Activated CD8-positive, alpha-beta T cell treated with anti-CD3 and anti-CD28 coated beads for 36 hours (primary cell): ENCODE measurements around the gene AGA. TPM values are rescaled to one million over a fixed set of nuclear protein-coding genes. Genes with fewer than 3 reads are reported as not detected.

Source experiments
- ATAC-seq: fragments of 200-7000 bp; cut with Tn5 transposase; one replicate; pipeline ENCODE4 v1.10.0; 2021; ENCODE audit warnings: mild to moderate bottlenecking, moderate library complexity
- CTCF ChIA-PET: fragments of 350-600 bp; sonication (Branson Sonifier 250); formaldehyde crosslinking; loops from one replicate; lab custom pipeline; 2021; ENCODE audit warnings: antibody characterized with exemption; lab: Charles Lee
- POLR2A ChIA-PET: fragments of 350-600 bp; sonication (Branson Sonifier 250); formaldehyde crosslinking; loops from one replicate; lab custom pipeline; 2021; ENCODE audit warnings: antibody characterized with exemption; lab: Charles Lee
- DNase-seq: peaks from one replicate; pipeline ENCODE4 v3.0.0-alpha.2; 2020
- H3K27ac Mint-ChIP-seq: one replicate; pipeline ENCODE4 v1.8.0; 2021; ENCODE audit warnings: mild to moderate bottlenecking, mixed read lengths
- H3K27me3 Mint-ChIP-seq: one replicate; pipeline ENCODE4 v1.8.0; 2021; ENCODE audit warnings: mixed read lengths
- H3K36me3 Mint-ChIP-seq: one replicate; pipeline ENCODE4 v1.8.0; 2021; ENCODE audit warnings: low read depth, mixed read lengths
- H3K4me1 Mint-ChIP-seq: one replicate; pipeline ENCODE4 v1.8.0; 2021; ENCODE audit warnings: low read depth, mixed read lengths
- H3K4me3 Mint-ChIP-seq: one replicate; pipeline ENCODE4 v1.8.0; 2021; ENCODE audit warnings: mild to moderate bottlenecking, moderate library complexity, mixed read lengths
- H3K9me3 Mint-ChIP-seq: one replicate; pipeline ENCODE4 v1.8.0; 2021; ENCODE audit warnings: mixed read lengths
- intact Hi-C: fragments of 100-400 bp; cut with micrococcal nuclease; formaldehyde crosslinking; loops from one replicate; pipeline ENCODE4 v1.10.0; 2022
- total RNA-seq, 2 experiments: library from RNA; stranded (reverse); gene quantifications; one replicate each; pipeline ENCODE4 v1.2.3, GENCODE V29; 2021
- TF ChIP-seq, protein P1 (sequence below): fragments of 200-600 bp; IDR thresholded peaks from one replicate; pipeline ENCODE4 v1.8.0; 2022; ENCODE audit warnings: antibody characterized with exemption, mild to moderate bottlenecking

The AGA gene
- total RNA-seq, 2 experiments from 2014 or later: 19.7 to 21.8 TPM

DNA sequence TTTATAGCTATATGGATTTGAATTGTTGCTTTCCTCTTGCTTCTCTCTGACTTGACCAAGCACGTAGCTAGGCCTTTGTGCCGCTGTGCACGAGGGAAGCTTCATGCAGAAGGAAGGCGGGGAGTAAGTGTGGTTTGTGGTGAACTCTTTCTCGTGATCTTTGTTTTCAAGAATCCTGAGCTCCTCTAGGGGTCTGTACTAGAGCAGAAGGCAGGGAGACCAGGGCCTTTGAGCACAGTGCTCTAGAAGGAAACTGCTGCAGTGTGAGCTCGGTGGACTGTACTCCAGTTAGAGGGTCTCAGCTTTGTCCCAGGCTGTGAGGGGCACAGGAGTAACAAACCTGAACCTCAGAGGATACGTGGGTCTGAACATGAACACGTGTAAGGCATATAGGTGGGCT is 49.0 kb downstream of the AGA start:
- Mint-ChIP-seq H3K36me3 (no peaks in the 10 kb centered on the region), H3K27ac (peak overlapping the region; percentile 18), H3K9me3 (no peaks in the 10 kb centered on the region), H3K4me1 (peaks cover 28% of the 10 kb centered on the region), H3K4me3 (peak overlapping the region; percentile 7), H3K27me3 (no peaks in the 10 kb centered on the region)
- peak; percentile 76 for DNase-seq
- peak; percentile 88 for ATAC-seq
- CTCF ChIA-PET: interaction anchor here (0.8 to 1.8 kb wide), 7 partner anchors 8 to 143 kb away, joined by 3 to 7 read pairs (median 4); partner anchors contain the start of gene AGA
- intact Hi-C loops: no loop called here
- POLR2A ChIA-PET: interaction anchor here (0.8 to 2.0 kb wide), 3 partner anchors 10 to 49 kb away, joined by 3 to 14 read pairs (median 3); partner anchors contain the start of gene AGA
- TF ChIP-seq, protein P1, sequence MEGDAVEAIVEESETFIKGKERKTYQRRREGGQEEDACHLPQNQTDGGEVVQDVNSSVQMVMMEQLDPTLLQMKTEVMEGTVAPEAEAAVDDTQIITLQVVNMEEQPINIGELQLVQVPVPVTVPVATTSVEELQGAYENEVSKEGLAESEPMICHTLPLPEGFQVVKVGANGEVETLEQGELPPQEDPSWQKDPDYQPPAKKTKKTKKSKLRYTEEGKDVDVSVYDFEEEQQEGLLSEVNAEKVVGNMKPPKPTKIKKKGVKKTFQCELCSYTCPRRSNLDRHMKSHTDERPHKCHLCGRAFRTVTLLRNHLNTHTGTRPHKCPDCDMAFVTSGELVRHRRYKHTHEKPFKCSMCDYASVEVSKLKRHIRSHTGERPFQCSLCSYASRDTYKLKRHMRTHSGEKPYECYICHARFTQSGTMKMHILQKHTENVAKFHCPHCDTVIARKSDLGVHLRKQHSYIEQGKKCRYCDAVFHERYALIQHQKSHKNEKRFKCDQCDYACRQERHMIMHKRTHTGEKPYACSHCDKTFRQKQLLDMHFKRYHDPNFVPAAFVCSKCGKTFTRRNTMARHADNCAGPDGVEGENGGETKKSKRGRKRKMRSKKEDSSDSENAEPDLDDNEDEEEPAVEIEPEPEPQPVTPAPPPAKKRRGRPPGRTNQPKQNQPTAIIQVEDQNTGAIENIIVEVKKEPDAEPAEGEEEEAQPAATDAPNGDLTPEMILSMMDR: no peak

DNA sequence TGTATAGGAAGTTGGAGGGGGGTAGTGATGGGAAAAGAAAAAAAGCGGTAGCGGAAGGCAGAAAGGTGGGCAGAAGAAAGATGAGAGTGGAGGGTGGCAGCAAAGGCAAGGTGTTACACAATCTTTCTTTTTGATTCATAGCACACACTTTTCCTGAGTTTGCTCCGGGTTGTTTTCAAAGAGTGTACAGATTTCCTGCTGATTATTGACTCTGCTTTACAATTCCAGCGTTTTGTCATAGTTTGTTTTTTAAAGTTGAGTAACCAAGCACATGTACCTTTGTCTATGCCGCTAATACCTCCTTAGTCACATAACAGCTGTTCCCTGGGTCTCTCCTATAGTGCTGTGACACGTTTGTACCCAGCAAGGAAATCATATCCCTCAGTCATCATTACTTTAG is 50.3 kb downstream of the AGA start:
- no peaks in the 10 kb centered on the region for H3K36me3 Mint-ChIP-seq
- intact Hi-C loops: no loop called here
- peak overlapping the region; percentile 8 for H3K27ac Mint-ChIP-seq
- H3K4me3 Mint-ChIP-seq: peak overlapping the region; percentile 48
- CTCF ChIA-PET: interaction anchor here (1.1 kb wide), 1 partner anchor 12 kb away, joined by 3 read pairs; no protein-coding TSS in a partner anchor
- ATAC-seq: no peak
- no peaks in the 10 kb centered on the region for H3K27me3 Mint-ChIP-seq
- POLR2A ChIA-PET: no interaction called here
- no peaks in the 10 kb centered on the region for H3K9me3 Mint-ChIP-seq
- H3K4me1 Mint-ChIP-seq: peaks cover 28% of the 10 kb centered on the region
- TF ChIP-seq, protein P1: no peak
- no peak for DNase-seq

GRCh38 chr4:177391287-177391686 is 51.0 kb downstream of the AGA start:
- ATAC-seq: no peak
- Mint-ChIP-seq H3K36me3 (no peaks in the 10 kb centered on the region), H3K4me1 (peaks cover 28% of the 10 kb centered on the region), H3K27ac (no peak overlapping the region), H3K4me3 (peak overlapping the region; percentile 48), H3K9me3 (no peaks in the 10 kb centered on the region), H3K27me3 (no peaks in the 10 kb centered on the region)
- CTCF ChIA-PET: no interaction called here
- intact Hi-C loops: no loop called here
- DNase-seq: peak; percentile 26
- TF ChIP-seq, protein P1: no peak
- POLR2A ChIA-PET: no interaction called here

DNA sequence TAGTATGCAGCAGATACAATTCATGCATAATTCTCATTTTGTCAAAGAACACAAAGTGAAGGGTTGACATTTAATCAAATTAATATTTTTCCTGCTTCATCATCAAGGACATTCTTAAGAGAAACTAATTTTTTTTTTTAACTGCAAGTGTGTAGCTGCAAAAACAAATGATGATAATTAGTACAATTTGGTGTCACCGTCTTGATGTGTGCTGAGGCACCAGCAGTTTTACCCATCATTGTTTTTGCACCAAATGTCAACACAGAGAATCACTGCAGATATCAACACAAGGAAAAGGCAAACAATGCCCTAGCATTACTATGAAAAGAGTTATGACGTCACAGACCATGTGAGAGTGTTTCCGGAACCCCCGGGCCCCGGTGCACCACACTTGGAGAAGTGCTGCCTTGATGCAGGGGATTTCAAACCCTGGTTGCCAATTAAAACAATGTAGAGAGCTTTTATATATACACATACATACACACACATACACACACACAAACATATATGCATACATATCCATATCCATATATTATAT is 55.9 kb downstream of the AGA start:
- ChIA-PET CTCF (no interaction called here), POLR2A (no interaction called here)
- H3K36me3 Mint-ChIP-seq: no peaks in the 10 kb centered on the region
- no peak overlapping the region for H3K4me3 Mint-ChIP-seq
- no peak for DNase-seq
- intact Hi-C loops: no loop called here
- H3K4me1 Mint-ChIP-seq: peaks cover 10% of the 10 kb centered on the region
- H3K27me3 Mint-ChIP-seq: peaks cover 1% of the 10 kb centered on the region
- no peak for ATAC-seq
- TF ChIP-seq, protein P1: no peak
- H3K27ac Mint-ChIP-seq: no peak overlapping the region
- no peaks in the 10 kb centered on the region for H3K9me3 Mint-ChIP-seq

GRCh38 chr4:177385576-177386277 is 56.5 kb downstream of the AGA start:
- CTCF ChIA-PET: interaction anchor here (0.6 to 1.2 kb wide), 2 partner anchors 8 to 47 kb away, joined by 3 to 4 read pairs; no protein-coding TSS in a partner anchor
- Mint-ChIP-seq H3K27ac (no peak overlapping the region), H3K9me3 (no peaks in the 10 kb centered on the region), H3K36me3 (no peaks in the 10 kb centered on the region), H3K4me3 (no peak overlapping the region), H3K27me3 (peaks cover 1% of the 10 kb centered on the region), H3K4me1 (peaks cover 5% of the 10 kb centered on the region)
- intact Hi-C loops: no loop called here
- POLR2A ChIA-PET: no interaction called here
- no peak for DNase-seq
- no peak for ATAC-seq
- TF ChIP-seq, protein P1: no peak
